HepG2 (cell line): Measurements from ENCODE around the gene GNG5. TPM values are rescaled to one million over a fixed set of nuclear protein-coding genes. Genes with fewer than 3 reads are reported as not detected.

ENCODE experiments used
- ATF7 ChIP-seq, 2 experiments: fragments of 450-650 bp in 1 of 2; sonication (generic) in 1 of 2; formaldehyde crosslinking in 1 of 2; IDR thresholded peaks; 2 replicates each; pipeline versions ENCODE4 v1.4.0 to v1.6.1; 2016 to 2020; ENCODE audit warnings: antibody characterized with exemption in 1 of 2, mild to moderate bottlenecking in 1 of 2, missing genetic modification reagents in 1 of 2
- HCFC1 ChIP-seq: fragments of 150-350 bp; IDR thresholded peaks from 2 replicates; pipeline ENCODE4 v1.6.1; 2014; ENCODE audit warnings: low read depth, low read length
- MTF2 ChIP-seq: sonication (generic); formaldehyde crosslinking; IDR thresholded peaks from 2 replicates; pipeline ENCODE4 v1.5.0; 2020; ENCODE audit warnings: missing genetic modification reagents, borderline replicate concordance
- NR2F2 ChIP-seq: IDR thresholded peaks from 2 replicates; pipeline ENCODE4 v1.6.1; 2012; ENCODE audit warnings: low read depth, inconsistent platforms, borderline replicate concordance
- PHF20 ChIP-seq: sonication (generic); formaldehyde crosslinking; IDR thresholded peaks from 2 replicates; pipeline ENCODE4 v1.5.0; 2020; ENCODE audit warnings: mild to moderate bottlenecking, missing genetic modification reagents
- PHF5A ChIP-seq: IDR thresholded peaks from one replicate; pipeline ENCODE4 v1.6.1; 2018; ENCODE audit warnings: low read depth, missing genetic modification reagents; ENCODE audit not compliant: unreplicated experiment
- PHF8 ChIP-seq: sonication (generic); formaldehyde crosslinking; IDR thresholded peaks from 2 replicates; pipeline ENCODE4 v1.5.0; 2020; ENCODE audit warnings: missing genetic modification reagents
- POLR2AphosphoS5 ChIP-seq: IDR thresholded peaks from 2 replicates; pipeline ENCODE4 v1.6.1; 2012; ENCODE audit warnings: low read depth, low read length
- STAT5B ChIP-seq: sonication (generic); formaldehyde crosslinking; IDR thresholded peaks from 2 replicates; pipeline ENCODE4 v1.4.0; 2020; ENCODE audit warnings: missing genetic modification reagents
- TBL1XR1 ChIP-seq: fragments of 150-350 bp; IDR thresholded peaks from 2 replicates; pipeline ENCODE4 v1.6.1; 2014; ENCODE audit warnings: borderline replicate concordance, low read length; ENCODE audit not compliant: partially characterized antibody
- ZFP37 ChIP-seq: sonication (generic); formaldehyde crosslinking; IDR thresholded peaks from 2 replicates; pipeline ENCODE4 v1.4.0; 2020; ENCODE audit warnings: missing genetic modification reagents, borderline replicate concordance
- ZNF138 ChIP-seq: sonication (generic); formaldehyde crosslinking; IDR thresholded peaks from 2 replicates; pipeline ENCODE4 v1.5.0; 2020; ENCODE audit warnings: mild to moderate bottlenecking, low read depth, missing genetic modification reagents
- ZNF274 ChIP-seq: sonication (generic); formaldehyde crosslinking; IDR thresholded peaks from 2 replicates; pipeline ENCODE4 v1.5.1; 2020; ENCODE audit warnings: mild to moderate bottlenecking, missing genetic modification reagents
- ZNF333 ChIP-seq: sonication (generic); formaldehyde crosslinking; IDR thresholded peaks from 2 replicates; pipeline ENCODE4 v1.4.0; 2020; ENCODE audit warnings: mild to moderate bottlenecking, missing genetic modification reagents, borderline replicate concordance
- ZNF337 ChIP-seq: sonication (generic); formaldehyde crosslinking; IDR thresholded peaks from 2 replicates; pipeline ENCODE4 v1.5.1; 2020; ENCODE audit warnings: missing genetic modification reagents, low read depth, mild to moderate bottlenecking, borderline replicate concordance
- ZNF598 ChIP-seq: sonication (generic); formaldehyde crosslinking; IDR thresholded peaks from 2 replicates; pipeline ENCODE4 v1.5.1; 2020; ENCODE audit warnings: mild to moderate bottlenecking, missing genetic modification reagents, borderline replicate concordance
- polyA plus RNA-seq, 8 experiments: library from polyadenylated mRNA; depleted of rRNA in 3 of 8; stranded (reverse) in 7 of 8; unstranded in 1 of 8; fragments of >200 nt; fragmentation: Illumina TruSeq in 4 of 8; extraction: Trizol in 4 of 8; gene quantifications; 2 replicates each; pipeline versions ENCODE4 v1.2.1 to v1.2.3, GENCODE V29; 2011 to 2016; ENCODE audit warnings: low read depth in 4 of 8, missing spikeins in 1 of 8, mixed read lengths in 1 of 8; ENCODE audit not compliant: insufficient read depth in 1 of 8
- total RNA-seq, 5 experiments: library from RNA; depleted of rRNA; stranded (reverse); fragments of >200 nt; fragmentation: Illumina TruSeq; extraction: Trizol; gene quantifications; 2 replicates each; pipeline ENCODE4 v1.2.3, GENCODE V29; 2016; ENCODE audit warnings: low read depth in 1 of 5
- TF ChIP-seq, protein P1 (sequence below): sonication (generic); formaldehyde crosslinking; IDR thresholded peaks from 2 replicates; pipeline ENCODE4; 2020; ENCODE audit warnings: missing genetic modification reagents, mild to moderate bottlenecking, borderline replicate concordance
- TF ChIP-seq, protein P2 (sequence below): sonication (generic); formaldehyde crosslinking; IDR thresholded peaks from 2 replicates; pipeline ENCODE4 v1.4.0; 2020; ENCODE audit warnings: missing genetic modification reagents
- TF ChIP-seq, protein P3 (sequence below): IDR thresholded peaks from 2 replicates; pipeline ENCODE4 v1.6.1; 2012; ENCODE audit warnings: low read depth, low read length, improper control_type of control experiment
- TF ChIP-seq, protein P4 (sequence below): sonication (generic); formaldehyde crosslinking; IDR thresholded peaks from 2 replicates; pipeline ENCODE4 v1.4.0; 2020; ENCODE audit warnings: missing genetic modification reagents

GNG5 gene
- total and polyA plus RNA-seq, 2 of the 13 experiments (the other 11 are each of a cell fraction or from before 2014, with no cell fraction given), result 103 to 137 TPM

DNA sequence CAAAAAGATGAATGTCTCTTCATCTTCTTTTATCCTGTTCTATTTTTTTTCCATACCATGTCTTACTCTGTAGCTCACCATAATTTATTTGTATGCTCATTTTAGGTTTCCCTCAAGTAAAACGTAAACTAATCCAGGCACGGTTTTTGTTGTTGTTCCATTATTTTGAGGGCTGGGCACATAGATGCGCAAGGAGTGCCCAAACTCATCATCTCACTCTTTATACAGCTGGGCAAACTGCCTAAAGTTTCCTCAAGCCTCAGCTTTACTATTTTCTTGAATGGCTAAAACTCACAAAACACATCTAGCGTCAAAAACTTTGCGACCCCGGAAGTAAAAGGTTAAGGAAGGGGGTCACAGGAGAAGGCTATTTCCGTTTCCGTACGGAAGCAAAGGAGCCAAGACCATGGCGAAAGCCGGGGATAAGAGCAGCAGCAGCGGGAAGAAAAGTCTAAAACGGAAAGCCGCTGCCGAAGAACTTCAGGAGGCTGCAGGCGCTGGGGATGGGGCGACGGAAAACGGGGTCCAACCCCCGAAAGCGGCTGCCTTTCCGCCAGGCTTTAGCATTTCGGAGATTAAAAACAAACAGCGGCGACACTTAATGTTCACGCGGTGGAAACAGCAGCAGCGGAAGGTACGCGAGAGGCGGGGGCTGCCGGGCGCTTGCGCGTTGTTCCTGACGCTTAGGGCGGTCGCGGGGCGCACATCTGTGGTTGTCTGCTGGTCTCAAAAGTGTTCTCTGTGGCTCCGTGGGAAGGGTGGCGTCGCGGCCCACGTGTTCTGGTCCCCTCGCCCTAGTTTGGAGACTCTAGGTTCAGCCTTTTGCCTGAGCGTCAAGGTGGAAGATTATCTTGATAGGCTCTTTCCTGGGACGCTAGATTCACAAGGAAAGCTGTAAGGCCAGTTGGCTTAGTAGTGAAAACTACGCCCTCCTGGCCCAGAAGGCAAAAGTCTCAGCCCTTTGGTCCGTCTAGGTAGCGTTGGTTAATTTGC lies 27.2 kb downstream of the GNG5 start, which contains the start of gene RPF1 (continued):
- TF ChIP-seq, protein P1, sequence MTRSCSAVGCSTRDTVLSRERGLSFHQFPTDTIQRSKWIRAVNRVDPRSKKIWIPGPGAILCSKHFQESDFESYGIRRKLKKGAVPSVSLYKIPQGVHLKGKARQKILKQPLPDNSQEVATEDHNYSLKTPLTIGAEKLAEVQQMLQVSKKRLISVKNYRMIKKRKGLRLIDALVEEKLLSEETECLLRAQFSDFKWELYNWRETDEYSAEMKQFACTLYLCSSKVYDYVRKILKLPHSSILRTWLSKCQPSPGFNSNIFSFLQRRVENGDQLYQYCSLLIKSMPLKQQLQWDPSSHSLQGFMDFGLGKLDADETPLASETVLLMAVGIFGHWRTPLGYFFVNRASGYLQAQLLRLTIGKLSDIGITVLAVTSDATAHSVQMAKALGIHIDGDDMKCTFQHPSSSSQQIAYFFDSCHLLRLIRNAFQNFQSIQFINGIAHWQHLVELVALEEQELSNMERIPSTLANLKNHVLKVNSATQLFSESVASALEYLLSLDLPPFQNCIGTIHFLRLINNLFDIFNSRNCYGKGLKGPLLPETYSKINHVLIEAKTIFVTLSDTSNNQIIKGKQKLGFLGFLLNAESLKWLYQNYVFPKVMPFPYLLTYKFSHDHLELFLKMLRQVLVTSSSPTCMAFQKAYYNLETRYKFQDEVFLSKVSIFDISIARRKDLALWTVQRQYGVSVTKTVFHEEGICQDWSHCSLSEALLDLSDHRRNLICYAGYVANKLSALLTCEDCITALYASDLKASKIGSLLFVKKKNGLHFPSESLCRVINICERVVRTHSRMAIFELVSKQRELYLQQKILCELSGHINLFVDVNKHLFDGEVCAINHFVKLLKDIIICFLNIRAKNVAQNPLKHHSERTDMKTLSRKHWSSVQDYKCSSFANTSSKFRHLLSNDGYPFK (CRISPR knock-in tag), result peak; percentile 74
- TF ChIP-seq, protein P2, sequence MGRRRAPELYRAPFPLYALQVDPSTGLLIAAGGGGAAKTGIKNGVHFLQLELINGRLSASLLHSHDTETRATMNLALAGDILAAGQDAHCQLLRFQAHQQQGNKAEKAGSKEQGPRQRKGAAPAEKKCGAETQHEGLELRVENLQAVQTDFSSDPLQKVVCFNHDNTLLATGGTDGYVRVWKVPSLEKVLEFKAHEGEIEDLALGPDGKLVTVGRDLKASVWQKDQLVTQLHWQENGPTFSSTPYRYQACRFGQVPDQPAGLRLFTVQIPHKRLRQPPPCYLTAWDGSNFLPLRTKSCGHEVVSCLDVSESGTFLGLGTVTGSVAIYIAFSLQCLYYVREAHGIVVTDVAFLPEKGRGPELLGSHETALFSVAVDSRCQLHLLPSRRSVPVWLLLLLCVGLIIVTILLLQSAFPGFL (CRISPR knock-in tag), result no peak
- TF ChIP-seq ZNF333 (CRISPR knock-in tag) (0 out of 2 replicates have a peak, but pooled peaks have one; percentile 52), POLR2AphosphoS5 (peak; percentile 89), PHF5A (CRISPR knock-in tag) (no peak), STAT5B (no peak), ZNF337 (CRISPR knock-in tag) (no peak), ZNF138 (peak; percentile 20; the same call in 1 of the 2 replicates), PHF20 (peak; percentile 93), PHF8 (peak; percentile 87), ZNF274 (peak; percentile 25; the same call in 1 of the 2 replicates), TBL1XR1 (peak; percentile 79), MTF2 (peak; percentile 99), HCFC1 (peak; percentile 55; the same call in 1 of the 2 replicates), ZFP37 (CRISPR knock-in tag) (no peak), ZNF598 (CRISPR knock-in tag) (no peak; the same call in 1 of the 2 replicates), NR2F2 (peak; percentile 39; the same call in 1 of the 2 replicates), ATF7 (IDR thresholded peaks at IDR 0.05) (no peak), ATF7 (CRISPR knock-in tag; IDR thresholded peaks at IDR 0.05) (no peak)
- TF ChIP-seq, protein P3, sequence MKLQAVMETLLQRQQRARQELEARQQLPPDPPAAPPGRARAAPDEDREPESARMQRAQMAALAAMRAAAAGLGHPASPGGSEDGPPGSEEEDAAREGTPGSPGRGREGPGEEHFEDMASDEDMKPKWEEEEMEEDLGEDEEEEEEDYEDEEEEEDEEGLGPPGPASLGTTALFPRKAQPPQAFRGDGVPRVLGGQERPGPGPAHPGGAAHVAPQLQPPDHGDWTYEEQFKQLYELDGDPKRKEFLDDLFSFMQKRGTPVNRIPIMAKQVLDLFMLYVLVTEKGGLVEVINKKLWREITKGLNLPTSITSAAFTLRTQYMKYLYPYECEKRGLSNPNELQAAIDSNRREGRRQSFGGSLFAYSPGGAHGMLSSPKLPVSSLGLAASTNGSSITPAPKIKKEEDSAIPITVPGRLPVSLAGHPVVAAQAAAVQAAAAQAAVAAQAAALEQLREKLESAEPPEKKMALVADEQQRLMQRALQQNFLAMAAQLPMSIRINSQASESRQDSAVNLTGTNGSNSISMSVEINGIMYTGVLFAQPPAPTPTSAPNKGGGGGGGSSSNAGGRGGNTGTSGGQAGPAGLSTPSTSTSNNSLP, result no peak
- TF ChIP-seq, protein P4, sequence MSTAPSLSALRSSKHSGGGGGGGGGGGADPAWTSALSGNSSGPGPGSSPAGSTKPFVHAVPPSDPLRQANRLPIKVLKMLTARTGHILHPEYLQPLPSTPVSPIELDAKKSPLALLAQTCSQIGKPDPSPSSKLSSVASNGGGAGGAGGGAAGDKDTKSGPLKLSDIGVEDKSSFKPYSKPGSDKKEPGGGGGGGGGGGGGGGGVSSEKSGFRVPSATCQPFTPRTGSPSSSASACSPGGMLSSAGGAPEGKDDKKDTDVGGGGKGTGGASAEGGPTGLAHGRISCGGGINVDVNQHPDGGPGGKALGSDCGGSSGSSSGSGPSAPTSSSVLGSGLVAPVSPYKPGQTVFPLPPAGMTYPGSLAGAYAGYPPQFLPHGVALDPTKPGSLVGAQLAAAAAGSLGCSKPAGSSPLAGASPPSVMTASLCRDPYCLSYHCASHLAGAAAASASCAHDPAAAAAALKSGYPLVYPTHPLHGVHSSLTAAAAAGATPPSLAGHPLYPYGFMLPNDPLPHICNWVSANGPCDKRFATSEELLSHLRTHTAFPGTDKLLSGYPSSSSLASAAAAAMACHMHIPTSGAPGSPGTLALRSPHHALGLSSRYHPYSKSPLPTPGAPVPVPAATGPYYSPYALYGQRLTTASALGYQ, result 0 out of 2 replicates have a peak, but pooled peaks have one; percentile 48
